Measurements from ENCODE around the gene CYSLTR2.
A peak's percentile ranks its signal among the peaks of the same experiment; 100 is the strongest.
"Not testable (repeated sequence)": the region's sequence is repeated elsewhere in the genome, so short reads cannot be mapped to it uniquely, and the experiment has no call there.

The CYSLTR2 gene

GRCh38 chr13:48645845-48646244, 7.9 kb upstream of the CYSLTR2 start:
- no peak for DNase-seq

- DNase-seq, result no peak
Measured at GRCh38 chr13:48646791-48647190, 6.9 kb upstream of the CYSLTR2 start.

GRCh38 chr13:48647625-48648024, 6.1 kb upstream of the CYSLTR2 start:
- DNase-seq, result no peak

DNA sequence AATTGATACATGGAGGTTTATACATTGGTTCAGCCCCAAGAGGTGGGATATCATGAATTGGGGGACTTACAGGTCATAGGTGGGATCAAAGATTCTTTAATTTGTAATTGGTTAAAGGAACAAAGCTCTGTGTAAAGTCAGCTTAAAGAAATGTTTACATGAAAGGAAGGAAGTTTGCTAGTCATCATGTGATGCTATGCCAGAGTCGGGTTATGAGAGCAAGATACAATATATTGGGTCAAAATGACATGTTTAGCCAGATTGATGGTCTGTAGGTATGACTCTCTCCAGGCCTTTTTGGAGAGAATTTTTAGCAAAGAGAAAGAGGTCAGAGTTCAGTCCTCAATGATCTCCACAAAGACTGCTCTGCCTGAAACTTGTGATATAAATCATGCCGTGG, 5.3 kb upstream of the CYSLTR2 start:
- DNase-seq, result no peak

DNA sequence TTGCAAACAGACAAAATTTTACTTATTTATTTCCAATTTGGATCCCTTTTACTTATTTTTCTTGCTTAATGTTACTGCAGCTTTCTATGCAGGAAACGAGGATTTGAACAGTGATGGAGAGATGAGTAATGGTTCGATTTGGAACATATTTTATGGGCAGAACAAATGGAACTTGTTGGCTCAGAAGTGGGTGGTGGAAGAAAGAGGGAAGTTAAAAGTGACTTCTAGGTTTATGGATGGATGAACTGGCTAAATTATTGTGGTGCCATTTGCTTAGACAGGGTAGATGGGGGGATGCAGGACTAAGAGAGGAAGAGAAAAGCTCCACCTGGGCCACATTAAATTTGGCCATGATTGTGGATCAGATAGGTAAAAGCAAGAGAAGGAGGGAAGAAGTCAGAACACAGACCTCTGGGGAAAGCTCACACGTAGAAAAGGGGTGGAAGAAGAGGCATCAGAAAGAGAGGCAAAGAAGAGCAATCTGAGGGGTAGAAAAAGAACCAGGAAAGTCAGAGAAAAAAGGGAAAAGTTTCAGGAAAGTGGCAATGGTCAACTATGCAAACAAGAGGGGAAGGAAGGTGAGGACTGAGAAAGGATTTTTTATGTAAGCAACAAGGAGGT, 768 bp upstream of the CYSLTR2 start:
- no peak for DNase-seq

DNA sequence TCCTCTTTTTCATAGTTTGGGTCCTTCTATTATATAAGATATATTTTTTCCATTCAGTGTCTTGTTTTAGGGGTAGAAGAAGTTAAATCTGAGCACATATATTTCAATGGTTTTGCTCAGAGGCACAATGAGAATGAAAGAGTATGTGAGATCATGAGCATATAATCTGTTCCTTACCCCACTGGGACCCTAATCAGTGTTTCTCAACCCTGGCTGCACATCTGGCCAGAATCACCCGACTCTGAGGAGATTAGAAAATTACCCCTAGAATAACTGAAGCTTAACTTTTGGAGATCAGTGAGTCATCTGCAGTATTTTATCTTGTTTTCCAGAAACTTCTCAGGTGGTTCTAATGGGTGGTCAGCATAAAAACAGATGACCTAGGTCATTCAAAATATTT, 782 bp downstream of the CYSLTR2 start:
- no peak for DNase-seq

DNA sequence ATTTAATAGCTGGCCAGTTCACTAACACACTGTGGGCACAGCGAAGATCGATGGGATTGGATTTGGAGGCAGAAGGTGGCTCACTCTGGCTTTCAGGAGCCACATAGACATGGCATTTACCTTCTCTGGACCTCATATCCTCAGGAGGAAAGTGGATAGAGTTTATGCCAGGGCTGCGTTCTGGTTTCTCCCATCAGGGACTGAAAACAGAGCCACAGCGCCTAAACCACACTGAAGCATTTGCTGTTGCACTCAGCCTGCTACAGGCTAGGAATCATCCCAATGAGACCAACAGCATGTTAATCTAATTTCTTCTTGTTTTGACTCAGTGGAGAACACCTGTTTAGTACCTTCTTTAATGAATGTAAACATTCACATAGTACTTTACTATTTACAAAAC, 1.6 kb downstream of the CYSLTR2 start:
- peak in 1 of 2 donors; percentile 23 for DNase-seq

DNA sequence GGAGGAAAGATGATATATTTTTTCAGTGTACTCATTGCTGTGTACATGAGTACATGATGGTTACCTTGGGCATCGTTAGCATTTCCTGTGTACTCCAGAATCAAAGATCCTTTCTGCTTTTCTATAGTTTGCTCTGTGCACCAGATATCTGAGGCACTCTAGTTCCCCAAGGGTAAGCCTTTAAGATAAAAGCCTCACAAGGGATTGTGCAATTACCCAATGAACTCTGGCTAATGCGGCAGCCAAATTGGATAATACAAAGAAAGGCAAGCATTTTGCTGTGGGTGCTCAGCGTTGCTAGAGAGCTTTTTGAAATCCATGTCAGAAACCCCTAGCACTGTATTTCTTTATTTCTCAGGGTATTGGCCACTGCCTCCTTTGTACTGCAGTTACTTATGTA, 2.9 kb downstream of the CYSLTR2 start:
- no peak for DNase-seq

- DNase-seq, result peak in 1 of 2 donors; percentile 10
Measured at GRCh38 chr13:48660361-48661076, 6.8 kb downstream of the CYSLTR2 start.

- DNase-seq, result no peak
Measured at GRCh38 chr13:48661107-48661506, 7.4 kb downstream of the CYSLTR2 start.

DNA sequence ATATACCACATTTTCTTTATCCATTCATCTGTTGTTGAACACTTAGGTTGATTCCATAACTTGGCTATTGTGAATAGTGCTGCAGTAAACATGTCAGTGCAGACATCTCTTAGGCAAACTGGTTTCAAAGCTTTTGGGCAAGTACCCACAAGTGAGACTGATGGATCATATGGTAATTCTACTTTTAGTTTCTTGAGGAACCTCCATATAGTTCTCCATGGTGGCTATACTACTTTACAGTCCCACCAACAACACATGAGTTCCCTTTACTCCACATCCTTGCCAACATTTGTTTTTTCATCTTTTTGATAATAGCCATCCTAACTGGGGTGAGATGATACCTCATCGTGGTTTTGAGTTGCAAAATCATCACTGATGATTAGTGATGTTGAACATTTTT, 8.5 kb downstream of the CYSLTR2 start:
- DNase-seq, result no peak

- no peak for DNase-seq
Measured at GRCh38 chr13:48667136-48667535, 13.4 kb downstream of the CYSLTR2 start.

GRCh38 chr13:48671421-48671820, 17.7 kb downstream of the CYSLTR2 start:
- not testable (repeated sequence) for DNase-seq

DNA sequence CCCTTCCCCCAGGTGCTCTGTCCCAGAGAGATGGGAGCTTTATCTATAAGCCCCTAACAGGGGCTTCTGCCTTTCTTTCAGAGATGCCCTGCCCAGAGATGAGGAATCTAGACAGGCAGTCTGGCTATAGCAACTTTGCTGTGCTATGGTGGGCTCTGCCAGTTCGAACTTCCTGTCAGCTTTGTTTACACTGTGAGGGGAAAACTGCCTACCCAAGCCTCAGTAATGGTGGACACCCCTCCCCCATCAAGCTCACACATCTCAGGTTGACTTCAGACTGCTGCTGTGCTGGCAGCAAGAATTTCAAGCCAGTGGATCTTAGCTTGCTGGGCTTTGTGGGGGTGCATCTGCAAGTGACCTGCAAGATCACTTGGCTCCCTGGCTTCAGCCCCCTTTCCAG, 21.5 kb downstream of the CYSLTR2 start:
- DNase-seq, result no peak

GRCh38 chr13:48678316-48678715, 24.6 kb downstream of the CYSLTR2 start:
- no peak for DNase-seq

GRCh38 chr13:48679941-48680680, 26.4 kb downstream of the CYSLTR2 start:
- DNase-seq, result no peak

DNA sequence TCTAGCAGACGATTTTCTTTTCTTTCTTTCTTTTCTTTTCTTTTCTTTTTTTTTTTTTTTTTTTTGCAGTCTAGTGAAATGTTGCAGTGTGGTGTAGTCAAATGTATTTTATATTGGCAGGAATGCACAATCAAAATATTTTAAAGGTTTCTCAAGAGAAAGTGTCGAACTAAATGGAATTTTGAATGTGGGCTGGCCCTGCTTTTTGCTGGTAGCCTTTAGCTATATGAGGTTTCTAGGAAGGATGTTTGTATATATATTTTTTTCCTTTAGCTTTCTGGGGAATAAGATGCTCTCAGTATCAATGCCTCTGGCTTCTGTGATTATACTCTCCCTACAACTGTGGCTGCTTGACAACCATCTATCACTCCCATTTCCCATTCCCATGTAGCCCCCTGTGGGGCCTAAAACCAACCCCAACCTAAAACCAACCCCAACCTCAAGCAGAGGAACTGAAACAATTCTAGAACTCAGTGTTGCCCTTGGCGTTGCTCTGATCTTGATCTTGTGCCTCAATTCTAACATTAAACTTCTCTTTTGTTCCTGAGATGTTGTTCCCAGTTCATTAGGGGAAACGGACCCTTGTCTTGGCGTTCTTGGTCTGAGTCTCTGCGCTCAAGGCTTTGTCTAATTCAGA, 27.1 kb downstream of the CYSLTR2 start:
- no peak for DNase-seq

GRCh38 chr13:48681905-48682304, 28.2 kb downstream of the CYSLTR2 start:
- DNase-seq, result no peak

GRCh38 chr13:48682436-48682835, 28.7 kb downstream of the CYSLTR2 start:
- DNase-seq, result no peak

DNA sequence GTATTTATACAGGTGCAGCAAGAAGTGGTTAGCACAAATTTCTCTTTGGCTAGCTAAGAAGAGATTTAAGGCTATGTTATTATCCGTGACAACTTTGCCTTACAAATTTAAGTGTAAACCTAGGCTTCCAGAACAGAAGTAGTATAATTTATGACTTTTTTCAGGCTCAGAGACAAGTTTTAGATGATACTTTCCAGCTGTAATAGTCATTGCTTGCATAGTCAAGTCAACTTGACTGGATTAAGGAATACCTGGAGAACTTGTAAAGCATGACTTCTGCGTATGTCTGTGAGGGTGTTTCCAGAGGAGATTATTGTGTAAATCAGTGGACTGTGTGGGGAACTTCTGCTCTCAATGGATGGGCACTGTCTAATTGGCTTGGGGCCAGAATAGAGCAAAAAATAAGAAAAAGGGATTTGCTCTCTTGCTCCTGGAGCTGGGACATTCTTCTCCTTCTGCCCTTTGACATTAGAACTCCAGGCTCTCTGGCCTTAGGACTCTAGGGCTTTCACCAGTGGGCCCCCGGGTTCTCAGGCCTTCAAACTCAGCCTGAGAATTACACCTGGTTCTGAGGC, 33.0 kb downstream of the CYSLTR2 start:
- no peak for DNase-seq

- DNase-seq, result no peak
Measured at GRCh38 chr13:48687249-48687648, 33.5 kb downstream of the CYSLTR2 start.

DNA sequence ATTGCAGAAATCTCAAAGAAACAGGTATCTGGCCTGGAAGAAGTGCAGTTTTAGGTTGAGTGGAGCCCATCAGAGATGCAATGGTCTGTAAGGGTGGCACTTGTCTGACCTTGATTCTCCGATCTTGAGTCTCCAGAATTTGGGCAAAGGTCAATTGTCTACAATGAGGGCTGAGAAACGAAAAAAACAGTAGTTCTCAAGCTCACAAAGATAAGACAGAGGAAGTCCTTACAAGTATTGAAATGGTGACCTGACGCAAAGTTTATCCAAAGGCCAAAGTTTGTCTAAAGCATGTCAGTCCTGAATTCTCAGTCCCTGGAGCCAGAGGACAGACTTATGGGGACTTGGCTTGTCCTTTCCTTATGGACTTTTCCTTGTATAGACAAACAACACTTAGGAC, 40.3 kb downstream of the CYSLTR2 start:
- no peak for DNase-seq

- no peak for DNase-seq
Measured at GRCh38 chr13:48695776-48696175, 42.0 kb downstream of the CYSLTR2 start.
